ENCODE data around the gene DARS2.

GRCh38 chr1:173856014-173856413 lies 31.5 kb downstream of the DARS2 start:
- TF ChIP-seq CTCF (conservative IDR thresholded peaks at IDR 0.05) = no peak
- no peak for TF ChIP-seq EZH2 (IDR thresholded peaks at IDR 0.05; ENCODE audit: low read depth)
